Lower leg skin (tissue), 4 donors: ENCODE measurements around the gene PCNX4. TPM values are rescaled to one million over a fixed set of nuclear protein-coding genes. Genes with fewer than 3 reads are reported as not detected.

Experiments
- DNase-seq, 2 donors: peaks; one replicate each; pipeline ENCODE4 v3.0.0-alpha.2; 2019; ENCODE audit warnings: low spot score in 2 of 2
- H3K4me3 ChIP-seq: fragments of 200-600 bp; sonication (generic); 2 replicates; pipeline ENCODE4 v1.5.1; 2017; ENCODE audit warnings: mild to moderate bottlenecking, low read depth; ENCODE audit not compliant: poor library complexity, severe bottlenecking
- POLR2A ChIP-seq, 2 donors: fragments of 450-650 bp; IDR thresholded peaks; one replicate each; pipeline ENCODE4 v1.6.1; 2016 to 2017; ENCODE audit warnings: antibody characterized with exemption in 2 of 2, mild to moderate bottlenecking in 1 of 2, moderate library complexity in 1 of 2
- WGBS, 2 donors: methylation state at CpG; one replicate each; pipeline ENCODE4 v1.1.5; 2018; 5-methylcytosine and 5-hydroxymethylcytosine counted together
- intact Hi-C: fragments of 100-400 bp; cut with DNase I; formaldehyde crosslinking; loops from one replicate; pipeline ENCODE4 v1.15.0; 2023; ENCODE audit warnings: low total_unique reads
- total RNA-seq, 4 donors: library from RNA; depleted of rRNA; stranded (reverse); fragments of >200 nt; gene quantifications; one replicate each; pipeline ENCODE4 v1.1.0, GENCODE V29; 2016
- TF ChIP-seq, protein P1 (sequence below), 3 donors: fragments of 450-650 bp; IDR thresholded peaks; one replicate each; pipeline ENCODE4 v1.5.1; 2016; ENCODE audit warnings: antibody characterized with exemption in 3 of 3, mild to moderate bottlenecking in 3 of 3, moderate library complexity in 2 of 3

Gene PCNX4
- total RNA-seq, 4 donors from 2014 or later, result 24.7 to 48.0 (median 27.9) TPM

DNA sequence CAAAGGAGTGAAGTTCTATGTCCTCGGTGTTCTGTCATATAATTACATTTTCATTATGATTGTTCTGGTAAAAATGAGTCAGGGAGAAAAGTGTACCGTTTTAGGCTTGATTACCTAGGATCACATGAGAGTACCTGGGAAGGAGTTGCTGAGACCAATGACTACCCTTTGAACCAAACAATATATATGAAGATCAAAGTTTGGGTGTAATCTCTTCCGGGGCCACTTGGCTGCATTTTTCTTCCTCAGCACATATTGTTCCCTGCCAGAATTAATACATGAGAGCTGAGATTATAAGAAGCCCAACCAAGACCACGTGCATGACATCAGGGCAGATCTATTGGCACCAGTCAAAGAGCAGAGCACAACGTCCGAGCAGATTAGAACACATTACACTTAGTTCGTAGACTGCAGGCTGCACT is 114.5 kb downstream of the PCNX4 start:
- intact Hi-C loops, result no loop called here
- TF ChIP-seq, protein P1, sequence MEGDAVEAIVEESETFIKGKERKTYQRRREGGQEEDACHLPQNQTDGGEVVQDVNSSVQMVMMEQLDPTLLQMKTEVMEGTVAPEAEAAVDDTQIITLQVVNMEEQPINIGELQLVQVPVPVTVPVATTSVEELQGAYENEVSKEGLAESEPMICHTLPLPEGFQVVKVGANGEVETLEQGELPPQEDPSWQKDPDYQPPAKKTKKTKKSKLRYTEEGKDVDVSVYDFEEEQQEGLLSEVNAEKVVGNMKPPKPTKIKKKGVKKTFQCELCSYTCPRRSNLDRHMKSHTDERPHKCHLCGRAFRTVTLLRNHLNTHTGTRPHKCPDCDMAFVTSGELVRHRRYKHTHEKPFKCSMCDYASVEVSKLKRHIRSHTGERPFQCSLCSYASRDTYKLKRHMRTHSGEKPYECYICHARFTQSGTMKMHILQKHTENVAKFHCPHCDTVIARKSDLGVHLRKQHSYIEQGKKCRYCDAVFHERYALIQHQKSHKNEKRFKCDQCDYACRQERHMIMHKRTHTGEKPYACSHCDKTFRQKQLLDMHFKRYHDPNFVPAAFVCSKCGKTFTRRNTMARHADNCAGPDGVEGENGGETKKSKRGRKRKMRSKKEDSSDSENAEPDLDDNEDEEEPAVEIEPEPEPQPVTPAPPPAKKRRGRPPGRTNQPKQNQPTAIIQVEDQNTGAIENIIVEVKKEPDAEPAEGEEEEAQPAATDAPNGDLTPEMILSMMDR (IDR thresholded peaks at IDR 0.05), result no peak
- 77 to 81% methylated on average over 7 of the region's 7 CpGs for WGBS, 2 donors

DNA sequence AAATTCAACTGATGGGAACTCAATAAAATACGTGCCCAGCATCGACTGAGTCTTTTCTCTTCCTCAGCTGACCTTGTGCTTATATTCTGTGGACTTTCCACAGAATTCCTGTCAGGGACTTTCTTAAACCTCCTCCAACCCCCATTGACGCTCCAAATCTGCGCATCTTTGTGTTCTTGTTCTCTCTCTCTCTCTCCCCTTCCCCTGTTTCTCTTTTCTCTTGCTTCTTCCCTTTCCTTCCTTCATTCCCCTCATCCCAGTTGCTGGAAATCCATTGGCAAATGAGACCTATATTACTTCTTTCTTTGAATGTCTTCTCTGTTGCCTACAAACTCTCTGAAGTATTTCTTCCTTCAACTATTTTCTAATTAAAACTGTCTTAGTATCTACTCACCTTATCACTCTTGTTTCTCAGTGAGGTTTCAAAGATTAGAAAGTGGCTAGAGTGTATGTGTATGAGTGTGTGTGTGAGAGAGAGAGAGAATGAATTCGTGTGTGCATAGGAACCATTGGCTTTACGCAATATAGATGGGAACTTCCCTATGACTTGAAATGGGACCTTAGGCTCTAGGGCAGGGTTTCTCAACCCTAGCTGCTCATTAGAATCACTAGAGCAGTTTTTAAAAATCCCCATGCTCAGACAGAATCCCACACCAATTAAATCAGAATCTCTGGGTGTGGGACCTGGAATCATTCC is 115.3 kb downstream of the PCNX4 start:
- intact Hi-C loops, result no loop called here
- WGBS, 2 donors, result 76 to 83% methylated on average over 6 of the region's 6 CpGs
- TF ChIP-seq, protein P1 (IDR thresholded peaks at IDR 0.05), result no peak

More for the DNA sequence above, 114.5 kb downstream of the PCNX4 start:
- no peak for DNase-seq
- no peak overlapping the region for H3K4me3 ChIP-seq

DNA sequence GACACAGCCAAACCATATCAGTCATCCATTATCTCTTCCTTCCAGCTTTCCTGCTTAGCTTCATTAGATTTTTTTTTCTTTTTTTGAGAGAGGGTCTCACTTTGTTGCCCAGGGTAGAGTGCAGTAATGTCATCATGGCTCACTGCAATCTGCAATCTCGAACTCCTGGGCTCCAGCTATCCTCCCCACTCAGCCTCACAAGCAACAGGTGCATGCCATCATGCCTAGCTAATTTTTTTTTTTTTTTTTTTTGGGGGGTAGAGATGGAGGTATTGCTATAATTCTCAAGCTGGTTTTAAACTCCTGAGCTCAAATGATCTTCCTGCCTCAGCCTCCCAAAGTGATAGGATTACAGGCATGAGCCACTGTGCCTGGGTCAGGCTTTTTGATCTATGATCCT is 119.0 kb downstream of the PCNX4 start:
- DNase-seq, result no peak
- TF ChIP-seq, protein P1 (IDR thresholded peaks at IDR 0.05), result no peak
- no peak for TF ChIP-seq POLR2A (IDR thresholded peaks at IDR 0.05)
- 75 to 78% methylated on average over 1 of the region's 1 CpG for WGBS, 2 donors
- intact Hi-C loops, result no loop called here
- H3K4me3 ChIP-seq, result no peak overlapping the region

More for the DNA sequence above, 115.3 kb downstream of the PCNX4 start:
- no peak for DNase-seq
- H3K4me3 ChIP-seq, result no peak overlapping the region

DNA sequence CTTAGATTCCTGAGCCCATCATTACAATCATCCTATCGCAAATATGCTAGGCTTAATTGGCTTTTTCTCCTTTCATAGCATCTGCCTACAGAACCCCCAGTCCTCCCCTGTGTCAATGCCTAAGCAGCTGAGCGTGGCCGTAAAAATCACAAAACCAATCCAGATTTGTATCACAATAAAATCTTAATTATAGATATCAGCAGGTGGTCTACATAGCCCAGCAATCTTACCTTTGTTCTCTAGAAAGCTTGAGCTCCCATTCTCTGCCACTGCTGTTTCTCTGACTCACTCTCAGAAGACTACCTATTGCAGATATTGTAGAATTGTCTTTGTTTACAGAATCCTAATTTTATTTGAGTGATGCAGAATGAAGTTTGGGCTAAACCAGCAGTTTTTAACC is 119.4 kb downstream of the PCNX4 start:
- intact Hi-C loops, result no loop called here
- no peak overlapping the region for H3K4me3 ChIP-seq
- TF ChIP-seq, protein P1 (IDR thresholded peaks at IDR 0.05), result no peak
- TF ChIP-seq POLR2A (IDR thresholded peaks at IDR 0.05), result no peak
- 82 to 85% methylated on average over 3 of the region's 3 CpGs for WGBS, 2 donors
- no peak for DNase-seq

DNA sequence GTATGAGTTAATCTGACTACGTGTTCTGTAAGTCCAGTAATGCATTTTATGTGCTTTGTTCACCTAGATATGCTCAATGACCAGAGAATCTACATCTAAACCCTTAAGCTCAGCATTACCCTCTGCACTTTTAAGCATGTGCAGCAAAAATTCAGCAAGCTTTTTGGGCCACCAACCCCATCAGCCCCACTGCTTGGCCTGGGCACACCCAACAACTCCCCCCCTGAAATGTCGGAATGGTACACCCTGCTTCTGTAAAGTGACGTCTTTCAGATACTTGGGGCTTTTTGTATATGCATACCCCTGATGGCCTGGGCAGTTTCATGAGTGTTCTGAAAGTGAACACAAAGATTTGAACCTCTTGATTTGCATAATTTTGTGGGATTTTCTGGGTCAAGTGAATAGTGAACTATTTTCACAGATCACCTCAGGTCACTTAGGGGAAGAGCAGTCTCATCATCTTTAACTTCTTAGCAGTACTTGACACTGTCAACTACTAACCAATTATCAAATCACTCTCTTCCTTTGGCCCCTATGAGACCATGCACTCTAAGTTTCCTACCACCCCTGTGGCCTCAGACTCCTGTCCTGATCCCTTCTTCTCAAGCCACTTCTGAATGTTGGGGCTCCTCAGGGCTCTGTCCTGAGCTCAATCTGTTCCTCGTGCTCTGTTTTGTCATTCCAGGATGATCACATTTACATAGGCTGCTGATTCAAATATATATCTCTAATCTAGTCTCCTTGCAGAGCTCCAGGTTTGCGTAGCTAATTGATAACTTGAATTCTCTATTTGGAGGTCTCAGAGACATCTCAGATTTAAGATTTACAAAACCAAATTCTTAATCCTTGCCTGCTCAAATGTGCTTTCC is 121.0 kb downstream of the PCNX4 start:
- no peak for TF ChIP-seq POLR2A (IDR thresholded peaks at IDR 0.05)
- TF ChIP-seq, protein P1 (IDR thresholded peaks at IDR 0.05), result no peak
- 86 to 90% methylated on average over 5 of the region's 5 CpGs for WGBS, 2 donors
- DNase-seq, result no peak
- intact Hi-C loops, result no loop called here
- no peak overlapping the region for H3K4me3 ChIP-seq
